ENCODE results near the gene CACUL1. TPM values are rescaled to one million over a fixed set of nuclear protein-coding genes. Genes with fewer than 3 reads are reported as not detected.
A peak's percentile ranks its signal among the peaks of the same experiment; 100 is the strongest.

The CACUL1 gene
- total and polyA plus RNA-seq, 2 of the 13 experiments (the other 11 are each of a cell fraction or from before 2014, with no cell fraction given), result 14.2 to 31.0 TPM

DNA sequence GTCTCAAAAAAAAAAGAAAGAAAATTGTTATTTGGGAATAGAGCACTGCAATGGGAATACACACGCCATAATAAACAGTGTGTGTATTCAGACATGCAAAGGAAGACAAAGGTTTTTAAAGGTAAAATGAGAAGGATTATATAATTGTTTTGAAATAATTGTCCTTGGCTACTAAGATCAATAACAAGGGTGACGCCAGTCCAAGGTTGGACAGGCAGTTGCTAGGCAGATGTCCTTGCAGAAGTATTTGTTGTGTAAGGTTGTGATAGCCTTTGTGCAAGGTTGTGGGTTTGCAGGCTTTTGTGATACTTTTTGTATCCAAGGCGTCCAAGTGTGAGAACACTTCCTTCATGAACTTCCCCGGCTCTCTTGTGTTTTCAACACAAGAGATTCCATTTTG lies 87.0 kb downstream of the CACUL1 start (continued):
- no peak for TF ChIP-seq FOXO4 (CRISPR knock-in tag; conservative IDR thresholded peaks at IDR 0.05)
- TF ChIP-seq ZNF670 (CRISPR knock-in tag; IDR thresholded peaks at IDR 0.05; ENCODE audit: borderline replicate concordance), result peak; percentile 61; the same call in 1 of the 2 replicates
- TF ChIP-seq CBX5 (CRISPR knock-in tag; IDR thresholded peaks at IDR 0.05; ENCODE audit: borderline replicate concordance), result no peak
- TF ChIP-seq ZNF816 (CRISPR knock-in tag; IDR thresholded peaks at IDR 0.05; ENCODE audit: borderline replicate concordance), result no peak
- peak; percentile 45; the same call in 1 of the 2 replicates for TF ChIP-seq MED1 (CRISPR knock-in tag; IDR thresholded peaks at IDR 0.05)
- TF ChIP-seq, protein P1, sequence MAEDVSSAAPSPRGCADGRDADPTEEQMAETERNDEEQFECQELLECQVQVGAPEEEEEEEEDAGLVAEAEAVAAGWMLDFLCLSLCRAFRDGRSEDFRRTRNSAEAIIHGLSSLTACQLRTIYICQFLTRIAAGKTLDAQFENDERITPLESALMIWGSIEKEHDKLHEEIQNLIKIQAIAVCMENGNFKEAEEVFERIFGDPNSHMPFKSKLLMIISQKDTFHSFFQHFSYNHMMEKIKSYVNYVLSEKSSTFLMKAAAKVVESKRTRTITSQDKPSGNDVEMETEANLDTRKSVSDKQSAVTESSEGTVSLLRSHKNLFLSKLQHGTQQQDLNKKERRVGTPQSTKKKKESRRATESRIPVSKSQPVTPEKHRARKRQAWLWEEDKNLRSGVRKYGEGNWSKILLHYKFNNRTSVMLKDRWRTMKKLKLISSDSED (CRISPR knock-in tag; IDR thresholded peaks at IDR 0.05), result no peak
- TF ChIP-seq, protein P2, sequence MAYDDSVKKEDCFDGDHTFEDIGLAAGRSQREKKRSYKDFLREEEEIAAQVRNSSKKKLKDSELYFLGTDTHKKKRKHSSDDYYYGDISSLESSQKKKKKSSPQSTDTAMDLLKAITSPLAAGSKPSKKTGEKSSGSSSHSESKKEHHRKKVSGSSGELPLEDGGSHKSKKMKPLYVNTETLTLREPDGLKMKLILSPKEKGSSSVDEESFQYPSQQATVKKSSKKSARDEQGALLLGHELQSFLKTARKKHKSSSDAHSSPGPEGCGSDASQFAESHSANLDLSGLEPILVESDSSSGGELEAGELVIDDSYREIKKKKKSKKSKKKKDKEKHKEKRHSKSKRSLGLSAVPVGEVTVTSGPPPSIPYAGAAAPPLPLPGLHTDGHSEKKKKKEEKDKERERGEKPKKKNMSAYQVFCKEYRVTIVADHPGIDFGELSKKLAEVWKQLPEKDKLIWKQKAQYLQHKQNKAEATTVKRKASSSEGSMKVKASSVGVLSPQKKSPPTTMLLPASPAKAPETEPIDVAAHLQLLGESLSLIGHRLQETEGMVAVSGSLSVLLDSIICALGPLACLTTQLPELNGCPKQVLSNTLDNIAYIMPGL (CRISPR knock-in tag; IDR thresholded peaks at IDR 0.05; ENCODE audit: borderline replicate concordance in 1 of 2, low read depth in 1 of 2), result no peak
- no peak for TF ChIP-seq TRIM22 (IDR thresholded peaks at IDR 0.05)
- TF ChIP-seq BCL6 (CRISPR knock-in tag; IDR thresholded peaks at IDR 0.05), result peak; percentile 55
- no peak for TF ChIP-seq CAMTA2 (CRISPR knock-in tag; IDR thresholded peaks at IDR 0.05; ENCODE audit: borderline replicate concordance)
- TF ChIP-seq TOPORS (CRISPR knock-in tag; IDR thresholded peaks at IDR 0.05), result no peak
- no peak for TF ChIP-seq GZF1 (CRISPR knock-in tag; IDR thresholded peaks at IDR 0.05)
- TF ChIP-seq NCOA2 (CRISPR knock-in tag; IDR thresholded peaks at IDR 0.05), result peak; percentile 80
- no peak for TF ChIP-seq ZNF207 (IDR thresholded peaks at IDR 0.05; ENCODE audit: borderline replicate concordance)
- TF ChIP-seq ETV6 (CRISPR knock-in tag; conservative IDR thresholded peaks at IDR 0.05), result no peak
- TF ChIP-seq SCMH1 (CRISPR knock-in tag; IDR thresholded peaks at IDR 0.05; ENCODE audit: borderline replicate concordance), result no peak
- TF ChIP-seq GABPA (IDR thresholded peaks at IDR 0.05; ENCODE audit: low read depth, low read length), result no peak
- TF ChIP-seq GABPA (CRISPR knock-in tag; IDR thresholded peaks at IDR 0.05; ENCODE audit: low read depth), result no peak
- TF ChIP-seq ZNF781 (CRISPR knock-in tag; IDR thresholded peaks at IDR 0.05; ENCODE audit: borderline replicate concordance, not compliant biosample characterization), result no peak
- no peak for TF ChIP-seq TARDBP (CRISPR knock-in tag; IDR thresholded peaks at IDR 0.05)

Measured in HepG2 (cell line).